NCI-H1092 treated with DMSO at 0.1 percent for 48 hours (cell line): ENCODE data around the gene HSD17B1.
"Not testable (repeated sequence)": the region's sequence is repeated elsewhere in the genome, so short reads cannot be mapped to it uniquely, and the experiment has no call there.

Source experiments
- DNase-seq: peaks from one replicate; lab custom pipeline; 2025; lab: John Stamatoyannopoulos, UW

Gene HSD17B1, protein sequence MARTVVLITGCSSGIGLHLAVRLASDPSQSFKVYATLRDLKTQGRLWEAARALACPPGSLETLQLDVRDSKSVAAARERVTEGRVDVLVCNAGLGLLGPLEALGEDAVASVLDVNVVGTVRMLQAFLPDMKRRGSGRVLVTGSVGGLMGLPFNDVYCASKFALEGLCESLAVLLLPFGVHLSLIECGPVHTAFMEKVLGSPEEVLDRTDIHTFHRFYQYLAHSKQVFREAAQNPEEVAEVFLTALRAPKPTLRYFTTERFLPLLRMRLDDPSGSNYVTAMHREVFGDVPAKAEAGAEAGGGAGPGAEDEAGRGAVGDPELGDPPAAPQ

DNA sequence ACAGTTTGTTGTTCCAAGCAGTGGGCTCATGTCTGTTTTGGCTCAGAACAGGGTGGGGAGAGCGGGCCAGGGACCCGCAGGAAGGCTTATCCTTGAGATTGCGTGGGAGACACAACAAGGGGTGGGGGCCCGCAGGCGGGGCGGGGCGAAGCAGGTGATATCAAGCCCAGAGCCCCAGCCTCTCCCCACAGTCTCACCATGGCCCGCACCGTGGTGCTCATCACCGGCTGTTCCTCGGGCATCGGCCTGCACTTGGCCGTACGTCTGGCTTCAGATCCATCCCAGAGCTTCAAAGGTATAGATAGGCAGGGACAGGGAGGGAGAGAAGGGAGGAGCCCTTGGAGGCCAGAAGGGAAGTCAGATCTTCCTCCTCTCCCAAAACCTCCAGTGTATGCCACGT lies at the start of gene HSD17B1:
HSD17B1 (plus strand) TSS at position 188 of the 400 bp plus-strand sequence; CDS start at position 199, 11 bp downstream.
- not testable (repeated sequence) for DNase-seq

- DNase-seq = no peak
Observed at GRCh38 chr17:42502926-42503325, 49.8 kb upstream of the HSD17B1 start.

- DNase-seq = no peak
Observed at GRCh38 chr17:42507671-42508070, 45.1 kb upstream of the HSD17B1 start.

GRCh38 chr17:42508426-42509165 lies 44.1 kb upstream of the HSD17B1 start:
- no peak for DNase-seq

GRCh38 chr17:42509409-42509808 lies 43.3 kb upstream of the HSD17B1 start:
- DNase-seq = no peak

- DNase-seq = no peak
Observed at GRCh38 chr17:42509841-42510240, 42.9 kb upstream of the HSD17B1 start.

- no peak for DNase-seq
Observed at GRCh38 chr17:42512246-42512645, 40.5 kb upstream of the HSD17B1 start.

DNA sequence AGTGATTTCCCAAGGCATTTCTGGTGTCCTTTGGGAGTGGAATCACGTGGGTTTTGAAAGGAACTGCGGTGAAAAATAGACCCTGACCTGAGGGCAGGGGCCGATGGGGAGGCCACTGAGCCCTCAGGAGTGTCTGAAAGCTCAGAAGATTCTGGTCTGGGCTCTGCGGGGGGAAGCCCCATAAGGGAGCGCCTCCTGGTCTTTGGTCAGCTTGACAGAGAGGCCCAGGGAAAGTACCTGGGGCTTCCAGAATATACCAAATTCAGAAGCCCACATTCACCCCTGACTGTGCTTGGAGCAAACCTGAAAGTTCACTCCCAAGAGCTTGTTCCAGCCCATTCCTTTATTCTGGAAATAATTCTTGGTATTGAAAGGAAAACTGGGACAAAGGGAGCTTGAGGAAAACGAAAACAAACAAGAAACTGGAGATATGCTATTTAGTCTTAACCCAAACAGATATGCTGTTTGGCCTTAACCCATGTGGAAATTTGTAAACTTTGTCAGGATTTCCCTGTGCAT lies 39.9 kb upstream of the HSD17B1 start:
- no peak for DNase-seq

DNA sequence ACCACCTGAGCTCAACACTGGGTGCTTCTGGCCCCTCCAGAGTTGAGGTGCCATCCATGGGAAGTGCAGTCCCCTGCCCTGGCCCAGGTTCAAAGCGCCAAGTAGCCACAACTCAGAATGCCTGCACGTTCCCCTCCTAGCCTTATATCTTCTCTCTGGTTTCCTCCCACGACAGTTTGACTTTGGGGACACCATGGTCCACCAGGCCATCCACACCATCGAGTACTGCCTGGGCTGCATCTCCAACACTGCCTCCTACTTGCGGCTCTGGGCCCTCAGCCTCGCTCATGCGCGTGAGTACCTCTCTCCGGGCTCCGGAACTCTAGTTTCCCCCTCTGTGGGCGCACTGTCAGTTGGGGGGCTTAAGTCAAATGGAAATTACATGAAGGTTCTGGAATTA lies 39.0 kb upstream of the HSD17B1 start:
- no peak for DNase-seq

- no peak for DNase-seq
Observed at GRCh38 chr17:42514279-42514678, 38.4 kb upstream of the HSD17B1 start.

- DNase-seq = no peak
Observed at GRCh38 chr17:42514867-42515266, 37.9 kb upstream of the HSD17B1 start.

- DNase-seq = peak; percentile 11
Observed at GRCh38 chr17:42517516-42517915, 35.2 kb upstream of the HSD17B1 start.

GRCh38 chr17:42518046-42518754 lies 34.5 kb upstream of the HSD17B1 start:
- DNase-seq = no peak

GRCh38 chr17:42518755-42519545 lies 33.8 kb upstream of the HSD17B1 start:
- no peak for DNase-seq

- DNase-seq = no peak
Observed at GRCh38 chr17:42519546-42520491, 32.9 kb upstream of the HSD17B1 start.

- DNase-seq = no peak
Observed at GRCh38 chr17:42520540-42520951, 32.2 kb upstream of the HSD17B1 start.

DNA sequence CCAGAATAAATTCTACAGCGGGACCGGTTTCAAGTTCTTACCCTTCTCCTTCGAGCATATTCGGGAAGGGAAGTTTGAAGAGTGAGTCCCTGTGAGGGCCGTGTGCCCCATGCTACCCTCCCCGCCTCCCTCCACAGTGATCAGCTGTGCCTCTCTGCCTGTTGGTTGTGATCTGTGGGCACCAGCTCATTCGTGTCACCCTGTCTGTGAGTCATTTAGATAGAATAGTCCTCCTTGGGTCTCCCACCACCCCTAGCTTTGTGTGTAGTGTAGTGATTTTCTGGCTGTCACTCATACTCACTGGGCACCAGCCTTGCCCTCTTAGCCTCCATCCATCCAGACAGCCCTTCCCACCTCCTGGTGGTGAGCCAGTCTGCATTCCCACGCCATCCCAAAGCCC lies 31.7 kb upstream of the HSD17B1 start:
- no peak for DNase-seq

DNA sequence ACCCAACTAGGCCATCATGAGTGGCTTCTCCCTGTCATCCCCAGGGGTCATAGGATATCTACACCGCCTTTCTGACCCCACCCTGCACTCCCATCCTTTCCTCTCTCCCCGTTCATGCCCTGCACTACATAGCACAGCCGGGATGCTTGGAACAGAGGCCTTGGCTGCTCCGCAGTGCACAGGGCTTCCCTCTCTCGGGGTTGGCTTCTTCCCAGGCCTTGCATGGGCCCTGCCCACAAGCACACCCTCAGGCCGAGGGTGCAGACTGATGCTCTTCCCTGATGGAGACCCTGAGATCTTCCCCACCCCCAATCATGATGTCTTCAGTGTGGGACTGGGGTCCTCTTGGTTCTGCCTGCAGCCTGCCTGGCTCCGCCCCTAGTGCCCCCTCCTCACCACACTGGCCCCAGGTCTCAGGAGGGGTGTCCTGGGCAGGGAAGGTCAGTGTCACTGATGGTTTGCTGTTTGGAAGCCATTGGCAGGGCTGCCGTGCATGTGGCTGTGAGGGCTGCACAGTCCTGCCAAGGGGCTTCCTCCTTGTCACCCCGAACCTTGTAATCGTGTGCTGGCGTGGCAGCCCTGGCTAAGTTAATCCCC lies 31.0 kb upstream of the HSD17B1 start:
- DNase-seq = no peak

GRCh38 chr17:42522263-42522790 lies 30.4 kb upstream of the HSD17B1 start:
- no peak for DNase-seq

DNA sequence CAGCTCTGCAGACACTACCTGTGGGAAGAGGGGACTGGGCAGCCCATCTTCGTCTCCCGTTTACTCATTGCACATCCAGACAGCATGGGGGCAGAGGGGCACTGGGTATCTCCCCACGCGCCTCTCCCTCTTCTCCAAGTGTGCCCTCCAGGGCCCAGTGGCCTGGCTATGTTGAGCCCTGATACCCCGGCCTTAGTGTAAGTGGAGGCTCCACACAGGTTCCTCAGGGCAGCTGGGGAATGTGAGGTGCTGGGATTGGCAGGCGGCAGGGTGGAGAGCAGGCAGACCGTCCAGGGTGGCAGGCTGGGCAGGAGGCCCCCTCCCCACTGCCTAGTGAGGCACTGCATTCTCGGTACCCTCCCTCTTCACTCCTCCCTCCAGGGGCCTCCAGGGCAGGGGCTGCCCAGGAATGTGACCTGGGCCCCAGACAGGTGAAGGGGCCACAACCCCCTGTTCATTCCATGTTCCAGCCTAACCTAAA lies 29.9 kb upstream of the HSD17B1 start:
- no peak for DNase-seq
